A549 (cell line): Measurements from ENCODE around the gene ATL3. TPM values are rescaled to one million over a fixed set of nuclear protein-coding genes. Genes with fewer than 3 reads are reported as not detected.

ENCODE experiments used
- ATAC-seq, 2 experiments: fragments of 200-7000 bp in 1 of 2; fragments of >200 bp in 1 of 2; cut with Nextera tagmentation in 1 of 2; cut with Tn5 transposase in 1 of 2; 3 replicates each; pipeline versions ENCODE4 v1.8.0 to v1.9.1; 2018 to 2020; ENCODE audit warnings: mild to moderate bottlenecking in 1 of 2, moderate library complexity in 1 of 2
- CTCF ChIA-PET: fragments of 300-600 bp; sonication (Branson Sonifier 250); formaldehyde crosslinking; extraction: SDS; loops from one replicate; lab custom pipeline; 2021; ENCODE audit warnings: antibody characterized with exemption, inconsistent platforms; lab: Yijun Ruan, JAX
- POLR2A ChIA-PET: fragments of 350-600 bp; formaldehyde crosslinking; extraction: SDS; loops from one replicate; lab custom pipeline; 2021; ENCODE audit warnings: antibody characterized with exemption, inconsistent platforms; lab: Yijun Ruan, JAX
- DNase-seq, 2 experiments: peaks; one replicate each; pipeline versions ENCODE4 v3.0.0 to v3.0.0-alpha.2; 2011 to 2016; ENCODE audit warnings: low read depth in 1 of 2, low spot score in 1 of 2
- FAIRE-seq: peaks from 2 replicates; lab custom pipeline; 2011; peaks lifted over from hg19 to GRCh38; lab: Jason Lieb, UNC
- H3K27ac ChIP-seq, 2 experiments: fragments of >200 bp; sonication (Bioruptor Twin); formaldehyde crosslinking; 3 replicates each; pipeline ENCODE4 v1.5.1; 2016 to 2017
- H3K4me1 ChIP-seq: fragments of >200 bp; sonication (Bioruptor Twin); formaldehyde crosslinking; 3 replicates; pipeline ENCODE4 v1.6.1; 2016
- H3K4me2 ChIP-seq: fragments of >200 bp; sonication (Bioruptor Twin); formaldehyde crosslinking; 3 replicates; pipeline ENCODE4 v1.6.1; 2016
- H3K4me3 ChIP-seq: fragments of >200 bp; sonication (Bioruptor Twin); formaldehyde crosslinking; 3 replicates; pipeline ENCODE4 v1.5.1; 2016
- H3K9me3 ChIP-seq: fragments of >200 bp; sonication (Bioruptor Twin); formaldehyde crosslinking; 3 replicates; pipeline ENCODE4 v1.6.1; 2016
- CBX2 ChIP-seq: fragments of 200-600 bp; sonication (generic); IDR thresholded peaks from 2 replicates; pipeline ENCODE4 v1.6.1; 2016; ENCODE audit warnings: low read depth, mild to moderate bottlenecking, borderline replicate concordance
- CEBPB ChIP-seq, 2 experiments: fragments of >200 bp in 1 of 2; sonication (Bioruptor Twin) in 1 of 2; formaldehyde crosslinking in 1 of 2; IDR thresholded peaks; 2 replicates each; pipeline ENCODE4 v1.6.1; 2012 to 2016
- EHF ChIP-seq: fragments of 250-450 bp; sonication (Bioruptor Pico); IDR thresholded peaks from 2 replicates; pipeline ENCODE4 v1.5.0; 2020; ENCODE audit warnings: mild to moderate bottlenecking
- EHMT2 ChIP-seq: fragments of 200-600 bp; sonication (generic); IDR thresholded peaks from 2 replicates; pipeline ENCODE4 v1.6.1; 2016; ENCODE audit warnings: antibody characterized with exemption, low read depth, mild to moderate bottlenecking, moderate library complexity
- ESRRA ChIP-seq: fragments of 150-350 bp; IDR thresholded peaks from 2 replicates; pipeline ENCODE4 v1.6.1; 2014; ENCODE audit warnings: mild to moderate bottlenecking, low read length, borderline replicate concordance
- FOSB ChIP-seq: fragments of 250-450 bp; sonication (Bioruptor Pico); IDR thresholded peaks from 2 replicates; pipeline ENCODE4 v1.5.0; 2020; ENCODE audit warnings: mild to moderate bottlenecking, moderate library complexity
- FOSL2 ChIP-seq, 2 experiments: fragments of 450-650 bp in 1 of 2; fragments of >200 bp in 1 of 2; sonication (Bioruptor Twin) in 1 of 2; formaldehyde crosslinking; IDR thresholded peaks; 2 replicates each; pipeline versions ENCODE4 v1.5.0 to v1.6.1; 2016 to 2020; ENCODE audit warnings: mild to moderate bottlenecking in 1 of 2, moderate library complexity in 1 of 2
- FOXS1 ChIP-seq: fragments of 250-450 bp; sonication (Bioruptor Pico); IDR thresholded peaks from 2 replicates; pipeline ENCODE4 v1.5.0; 2020; ENCODE audit warnings: mild to moderate bottlenecking, moderate library complexity
- GATA3 ChIP-seq: IDR thresholded peaks from 2 replicates; pipeline ENCODE4 v1.6.1; 2012; ENCODE audit warnings: borderline replicate concordance
- HDAC2 ChIP-seq: fragments of 200-600 bp; sonication (generic); IDR thresholded peaks from 2 replicates; pipeline ENCODE4 v1.6.1; 2016
- HEYL ChIP-seq: fragments of 250-450 bp; sonication (Bioruptor Pico); IDR thresholded peaks from 2 replicates; pipeline ENCODE4 v1.8.0; 2021; ENCODE audit warnings: mild to moderate bottlenecking, moderate library complexity
- HMGXB4 ChIP-seq: fragments of 250-450 bp; sonication (Bioruptor Pico); IDR thresholded peaks from 2 replicates; pipeline ENCODE4 v1.5.0; 2021; ENCODE audit warnings: mild to moderate bottlenecking, moderate library complexity, borderline replicate concordance
- JUN ChIP-seq, 2 experiments: fragments of >200 bp; sonication (Bioruptor Twin); formaldehyde crosslinking; IDR thresholded peaks; 2 replicates in 1 of 2; 3 replicates in 1 of 2; pipeline ENCODE4 v1.6.1; 2016 to 2017
- JUNB ChIP-seq: fragments of >200 bp; sonication (Bioruptor Twin); formaldehyde crosslinking; IDR thresholded peaks from 2 replicates; pipeline ENCODE4 v1.6.1; 2016
- KDM5A ChIP-seq: fragments of 200-600 bp; sonication (generic); IDR thresholded peaks from 2 replicates; pipeline ENCODE4 v1.6.1; 2016; ENCODE audit warnings: antibody characterized with exemption, mild to moderate bottlenecking
- MAZ ChIP-seq: fragments of 150-350 bp; IDR thresholded peaks from 2 replicates; pipeline ENCODE4 v1.6.1; 2014; ENCODE audit warnings: antibody characterized with exemption, low read depth, low read length, borderline replicate concordance
- NPAS2 ChIP-seq: fragments of 250-450 bp; sonication (Bioruptor Pico); IDR thresholded peaks from 2 replicates; pipeline ENCODE4 v1.8.0; 2022; ENCODE audit warnings: mild to moderate bottlenecking, moderate library complexity, borderline replicate concordance
- NR3C1 ChIP-seq: fragments of >200 bp; sonication (Bioruptor Twin); formaldehyde crosslinking; IDR thresholded peaks from 3 replicates; pipeline ENCODE4 v1.6.1; 2017
- PHF8 ChIP-seq: fragments of 200-600 bp; sonication (generic); IDR thresholded peaks from 2 replicates; pipeline ENCODE4 v1.6.1; 2016; ENCODE audit warnings: low read depth, mild to moderate bottlenecking, antibody characterized with exemption, moderate library complexity, borderline replicate concordance
- RFX5 ChIP-seq: fragments of 450-650 bp; IDR thresholded peaks from 2 replicates; pipeline ENCODE4 v1.7.1; 2014; ENCODE audit warnings: antibody characterized with exemption, mild to moderate bottlenecking, moderate library complexity
- RNF2 ChIP-seq: fragments of 200-600 bp; sonication (generic); IDR thresholded peaks from 2 replicates; pipeline ENCODE4 v1.6.1; 2016; ENCODE audit warnings: low read depth, mild to moderate bottlenecking, antibody characterized with exemption, moderate library complexity, borderline replicate concordance
- TFCP2L1 ChIP-seq: fragments of 250-450 bp; sonication (Bioruptor Pico); IDR thresholded peaks from 2 replicates; pipeline ENCODE4 v1.5.0; 2021; ENCODE audit warnings: mild to moderate bottlenecking
- USF2 ChIP-seq: fragments of 450-650 bp; IDR thresholded peaks from 2 replicates; pipeline ENCODE4 v1.6.1; 2014; ENCODE audit warnings: antibody characterized with exemption
- ZNF302 ChIP-seq: fragments of 250-450 bp; sonication (Bioruptor Pico); IDR thresholded peaks from 2 replicates; pipeline ENCODE4 v1.9.0; 2021; ENCODE audit warnings: inconsistent platforms, mild to moderate bottlenecking, moderate library complexity
- ZSCAN20 ChIP-seq: fragments of 250-450 bp; sonication (Bioruptor Pico); IDR thresholded peaks from 2 replicates; pipeline ENCODE4 v1.8.0; 2022; ENCODE audit warnings: mild to moderate bottlenecking, moderate library complexity
- WGBS: methylation state at CpG from one replicate; pipeline ENCODE4 v1.1.6; 2017; ENCODE audit errors: missing lambda C conversion rate; 5-methylcytosine and 5-hydroxymethylcytosine counted together
- polyA plus RNA-seq, 4 experiments: library from polyadenylated mRNA; depleted of rRNA in 3 of 4; stranded (reverse); fragments of >200 nt; fragmentation: RNase III in 1 of 4; extraction: RNeasy Plus Mini Kit Qiagen cat#74134 plus additional on column Dnase treatment in 1 of 4; gene quantifications; 2 replicates in 3 of 4; 3 replicates in 1 of 4; pipeline ENCODE4 v1.2.3, GENCODE V29; 2011 to 2017

Gene ATL3
- polyA plus RNA-seq, 2 of the 4 experiments (the other 2 are of a cell fraction): 26.3 to 50.8 TPM

- CTCF ChIA-PET: interaction anchor here (0.6 to 2.5 kb wide), 3 partner anchors 12 to 337 kb away, joined by 3 to 10 read pairs (median 6); no protein-coding TSS in a partner anchor
- TF ChIP-seq USF2 (no peak), HMGXB4 (CRISPR knock-in tag) (no peak), CEBPB (IDR thresholded peaks at IDR 0.05) (no peak), ZNF302 (CRISPR knock-in tag) (no peak), TFCP2L1 (CRISPR knock-in tag) (no peak), JUN (IDR thresholded peaks at IDR 0.05) (no peak), FOSB (CRISPR knock-in tag) (no peak), HEYL (no peak), PHF8 (no peak), FOXS1 (CRISPR knock-in tag) (no peak), KDM5A (no peak), EHMT2 (no peak), NPAS2 (CRISPR knock-in tag) (no peak), NR3C1 (no peak), ZSCAN20 (CRISPR knock-in tag) (no peak)
- TF ChIP-seq, all 56 proteins: peak for 0
- no peak for FAIRE-seq
- Histone ChIP-seq H3K4me2 (no peak overlapping the region), H3K4me1 (no peaks in the 10 kb centered on the region), H3K4me3 (no peak overlapping the region), H3K27ac (no peak overlapping the region), H3K9me3 (no peaks in the 10 kb centered on the region)
- POLR2A ChIA-PET: no interaction called here
- ATAC-seq: no peak
- WGBS: 92% methylated on average over 3 of the region's 3 CpGs
- DNase-seq: no peak
These were observed 18.5 kb downstream of the ATL3 start for GRCh38 chr11:63652671-63653070.

- Histone ChIP-seq H3K9me3 (no peaks in the 10 kb centered on the region), H3K4me1 (no peaks in the 10 kb centered on the region), H3K4me2 (no peak overlapping the region), H3K4me3 (no peak overlapping the region), H3K27ac (no peak overlapping the region)
- ChIA-PET CTCF (interaction anchor here (0.9 to 3.0 kb wide), 4 partner anchors 28 to 164 kb away, joined by 3 to 15 read pairs (median 5); partner anchors contain the start of gene ATL3), POLR2A (no interaction called here)
- TF ChIP-seq JUNB: no peak
- no peak for TF ChIP-seq FOSL2 (IDR thresholded peaks at IDR 0.05)
- TF ChIP-seq FOSL2 (CRISPR knock-in tag; IDR thresholded peaks at IDR 0.05): no peak
- TF ChIP-seq RNF2: no peak
- TF ChIP-seq HDAC2: no peak
- no peak for TF ChIP-seq MAZ
- TF ChIP-seq PHF8: no peak
- no peak for TF ChIP-seq RFX5
- no peak for TF ChIP-seq NPAS2 (CRISPR knock-in tag)
- TF ChIP-seq ZSCAN20 (CRISPR knock-in tag): no peak
- no peak for TF ChIP-seq EHF (CRISPR knock-in tag)
- no peak for TF ChIP-seq CBX2
- no peak for TF ChIP-seq USF2
- TF ChIP-seq ZNF302 (CRISPR knock-in tag): no peak
- no peak for TF ChIP-seq EHMT2
- TF ChIP-seq GATA3: no peak
- no peak for TF ChIP-seq HEYL
- no peak for TF ChIP-seq ESRRA
- ATAC-seq: no peak
- 93% methylated on average over 3 of the region's 3 CpGs for WGBS
- no peak for FAIRE-seq
- DNase-seq: no peak
These were observed 28.0 kb downstream of the ATL3 start for GRCh38 chr11:63643205-63643604.
